GM21528 (cell line): ENCODE measurements around the gene NHERF1.

Experiments used
- ATAC-seq: cut with Tn5 transposase; IDR thresholded peaks from one replicate; pipeline ENCODE4 v1.9.1; 2021; ENCODE audit warnings: mild to moderate bottlenecking, moderate library complexity; ENCODE audit not compliant: unreplicated experiment, low FRiP score

The NHERF1 gene

GRCh38 chr17:74764751-74765286 lies 16.4 kb downstream of the NHERF1 start:
- ATAC-seq = no peak

DNA sequence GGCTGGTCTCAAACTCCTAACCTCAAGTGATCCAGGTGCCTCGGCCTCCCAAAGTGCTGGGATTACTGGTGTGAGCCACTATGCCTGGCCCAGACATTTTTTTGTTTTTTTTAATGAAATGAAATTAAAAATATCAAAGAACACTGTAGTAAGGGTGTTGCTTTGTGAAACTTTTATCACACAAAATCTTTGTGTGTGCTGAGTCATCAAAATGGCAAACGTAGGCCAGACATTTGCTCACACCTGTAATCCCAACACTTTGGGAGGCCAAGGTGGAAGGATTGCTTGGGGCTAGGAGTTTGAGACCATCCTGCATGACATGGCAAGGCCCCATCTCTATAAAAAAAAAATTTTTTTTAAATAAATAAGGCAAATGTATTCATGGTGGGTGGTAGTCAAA lies 18.0 kb downstream of the NHERF1 start:
- no peak for ATAC-seq

- no peak for ATAC-seq
Measured at GRCh38 chr17:74767111-74767516, 18.7 kb downstream of the NHERF1 start.

DNA sequence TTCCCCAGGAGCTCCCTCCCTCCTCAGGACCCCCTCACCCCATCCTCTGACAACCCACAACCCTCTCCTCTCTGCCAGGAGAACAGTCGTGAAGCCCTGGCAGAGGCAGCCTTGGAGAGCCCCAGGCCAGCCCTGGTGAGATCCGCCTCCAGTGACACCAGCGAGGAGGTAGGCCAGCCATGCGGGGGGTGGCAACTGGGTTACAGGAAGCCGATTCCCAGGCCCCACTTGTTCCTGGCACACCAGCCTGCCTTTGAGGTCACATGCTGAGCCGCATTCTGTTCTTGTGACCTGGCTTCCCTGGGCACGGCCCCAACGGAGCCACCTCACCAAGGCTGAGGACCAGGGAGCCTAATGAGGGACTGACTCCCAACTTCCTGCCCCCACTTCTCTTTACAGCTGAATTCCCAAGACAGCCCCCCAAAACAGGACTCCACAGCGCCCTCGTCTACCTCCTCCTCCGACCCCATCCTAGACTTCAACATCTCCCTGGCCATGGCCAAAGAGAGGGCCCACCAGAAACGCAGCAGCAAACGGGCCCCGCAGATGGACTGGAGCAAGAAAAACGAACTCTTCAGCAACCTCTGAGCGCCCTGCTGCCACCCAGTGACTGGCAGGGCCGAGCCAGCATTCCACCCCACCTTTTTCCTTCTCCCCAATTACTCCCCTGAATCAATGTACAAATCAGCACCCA lies 19.8 kb downstream of the NHERF1 start:
- no peak for ATAC-seq

DNA sequence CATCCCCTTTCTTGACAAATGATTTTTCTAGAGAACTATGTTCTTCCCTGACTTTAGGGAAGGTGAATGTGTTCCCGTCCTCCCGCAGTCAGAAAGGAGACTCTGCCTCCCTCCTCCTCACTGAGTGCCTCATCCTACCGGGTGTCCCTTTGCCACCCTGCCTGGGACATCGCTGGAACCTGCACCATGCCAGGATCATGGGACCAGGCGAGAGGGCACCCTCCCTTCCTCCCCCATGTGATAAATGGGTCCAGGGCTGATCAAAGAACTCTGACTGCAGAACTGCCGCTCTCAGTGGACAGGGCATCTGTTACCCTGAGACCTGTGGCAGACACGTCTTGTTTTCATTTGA lies 20.3 kb downstream of the NHERF1 start:
- ATAC-seq = no peak

GRCh38 chr17:74769266-74769855 lies 20.9 kb downstream of the NHERF1 start:
- ATAC-seq = no peak

- no peak for ATAC-seq
Measured at GRCh38 chr17:74769856-74770497, 21.5 kb downstream of the NHERF1 start.

DNA sequence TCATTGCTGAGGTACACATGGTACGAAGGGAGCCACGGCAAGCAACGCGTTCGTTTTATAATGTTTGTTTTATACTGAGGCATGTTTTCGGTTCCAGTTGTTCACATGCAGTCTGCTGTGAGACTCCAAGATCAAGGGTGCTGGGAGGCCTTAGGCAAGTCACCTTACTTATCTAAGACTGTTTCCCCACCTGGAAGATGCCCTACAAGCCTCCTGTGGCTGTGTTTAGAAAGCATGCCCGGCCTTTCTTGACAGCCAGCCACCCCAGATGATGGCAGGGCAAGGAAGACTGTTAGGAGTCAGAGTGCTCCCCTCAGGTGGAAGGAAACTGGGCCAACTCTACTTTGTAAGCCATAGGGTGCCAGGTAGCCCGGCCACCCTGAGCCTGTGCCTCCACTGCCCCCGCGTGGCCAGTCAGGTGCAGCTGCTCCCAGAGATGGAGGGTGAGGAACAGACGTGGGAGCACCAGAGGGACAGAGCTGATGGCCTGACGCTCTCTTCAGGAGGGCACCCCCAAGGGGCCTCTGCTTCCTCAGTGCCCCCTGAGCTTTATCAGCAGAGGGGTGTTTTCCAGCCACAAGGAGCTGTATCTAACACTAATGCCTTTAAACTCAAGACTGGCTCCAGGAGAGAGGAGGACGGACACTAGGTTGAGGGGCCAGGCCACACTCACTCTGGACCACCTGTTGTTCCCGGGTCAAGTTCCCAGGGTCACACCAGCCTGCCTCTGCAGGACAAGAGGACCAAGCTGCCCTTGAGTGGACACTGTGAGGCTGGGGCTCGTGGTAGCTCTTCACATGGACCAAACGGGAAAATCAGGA lies 22.3 kb downstream of the NHERF1 start:
- ATAC-seq = no peak

GRCh38 chr17:74771319-74771914 lies 23.0 kb downstream of the NHERF1 start:
- no peak for ATAC-seq

GRCh38 chr17:74772053-74772452 lies 23.6 kb downstream of the NHERF1 start:
- ATAC-seq = no peak

DNA sequence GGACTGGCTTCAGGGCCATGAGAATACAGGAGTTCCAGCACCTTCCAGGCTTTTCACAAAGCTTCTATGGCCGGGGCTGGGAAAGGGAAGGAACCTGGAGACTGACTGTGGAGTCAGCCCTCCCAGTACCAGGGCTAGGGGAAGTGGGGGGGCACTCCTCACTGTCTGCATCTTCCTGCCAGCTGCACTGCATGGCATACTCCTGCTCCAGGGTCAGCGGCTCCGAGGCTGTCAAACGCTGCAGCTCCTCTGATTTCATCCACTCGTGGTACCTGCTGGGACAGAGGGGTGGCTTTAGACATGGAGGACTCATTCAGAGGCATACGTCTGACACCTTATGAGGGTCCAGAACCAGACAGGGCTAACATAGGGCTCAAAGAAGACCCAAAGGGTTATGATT lies 25.0 kb downstream of the NHERF1 start:
- no peak for ATAC-seq

- ATAC-seq = no peak
Measured at GRCh38 chr17:74773871-74774286, 25.5 kb downstream of the NHERF1 start.

DNA sequence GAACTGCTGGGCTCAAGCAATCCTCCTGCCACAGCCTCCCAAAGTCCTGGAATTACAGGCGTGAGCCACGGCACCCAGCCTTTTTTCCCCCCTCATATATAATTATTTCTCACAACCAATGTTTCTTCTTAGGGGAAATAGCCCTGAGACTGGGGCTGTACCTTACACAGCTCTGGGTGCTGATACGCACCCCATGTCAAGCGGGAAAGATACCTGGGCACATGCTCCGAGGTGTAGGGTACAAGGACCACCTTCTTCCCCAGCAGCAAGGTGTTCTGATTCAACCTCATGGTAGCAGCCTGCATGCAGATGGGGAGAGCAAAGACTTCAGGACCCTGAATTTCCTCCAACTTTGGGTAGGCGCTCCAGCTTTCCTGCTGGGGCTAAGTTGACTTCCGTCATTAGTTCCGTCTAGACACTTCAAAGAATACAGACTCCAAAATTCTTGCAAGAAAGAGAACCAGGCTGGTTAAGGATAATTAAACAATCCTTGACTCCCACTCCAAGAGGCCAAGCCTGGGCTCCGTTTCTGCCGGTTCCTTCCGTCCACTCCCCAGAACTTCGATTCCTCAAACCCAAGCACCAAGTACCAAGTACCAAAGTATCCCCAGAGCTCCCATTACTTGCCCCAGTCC lies 27.1 kb downstream of the NHERF1 start:
- no peak for ATAC-seq

DNA sequence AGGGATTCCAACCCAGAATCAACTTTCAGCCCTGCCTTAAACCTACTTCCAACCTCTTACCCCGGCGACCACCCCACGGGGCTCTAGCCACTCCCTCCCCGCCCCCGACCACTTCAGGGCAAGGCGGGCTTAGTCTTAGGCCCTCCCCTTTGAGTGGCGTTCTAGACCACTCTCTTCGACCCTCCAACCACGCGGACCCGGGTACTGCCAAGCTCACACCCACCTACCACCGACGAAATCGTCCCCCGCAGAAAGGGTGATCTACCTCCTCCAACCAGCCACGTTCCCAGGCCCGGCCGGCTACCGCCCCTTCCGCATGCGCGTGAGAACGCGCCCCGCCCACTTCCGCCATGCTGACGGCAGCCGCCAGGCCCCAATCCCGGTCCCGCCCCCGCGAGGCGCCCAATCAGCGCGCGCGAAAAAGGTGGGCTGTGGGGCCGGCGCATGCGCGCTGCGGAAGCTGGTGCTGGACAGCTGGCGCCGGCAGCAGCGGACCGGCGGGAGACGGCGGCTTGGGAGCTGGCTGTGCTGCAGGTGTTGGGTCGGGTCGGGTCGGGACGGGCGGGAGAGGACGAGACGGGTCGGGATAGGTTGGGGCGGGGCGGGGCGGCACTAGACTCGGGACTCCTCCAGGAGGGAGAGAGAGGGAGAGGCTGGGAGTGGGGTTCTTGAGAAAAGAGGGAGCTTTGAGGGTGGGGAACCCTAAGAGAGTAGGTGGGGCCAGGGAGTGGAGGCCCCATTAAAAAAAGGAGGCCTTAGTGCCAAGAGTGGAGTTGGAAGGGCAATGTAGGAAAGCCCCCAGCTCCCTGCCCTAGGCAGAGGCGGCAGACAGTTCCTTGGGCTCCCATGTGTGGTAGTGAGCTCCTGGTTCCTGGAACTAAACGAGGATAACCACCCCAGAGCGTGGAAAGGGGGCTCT lies 27.9 kb downstream of the NHERF1 start, which contains the start of gene NAT9:
NAT9 (minus strand) TSS at position 302 of the 919 bp plus-strand sequence. CDS start 647 bp downstream, outside the sequence.
- peak; percentile 71 for ATAC-seq

DNA sequence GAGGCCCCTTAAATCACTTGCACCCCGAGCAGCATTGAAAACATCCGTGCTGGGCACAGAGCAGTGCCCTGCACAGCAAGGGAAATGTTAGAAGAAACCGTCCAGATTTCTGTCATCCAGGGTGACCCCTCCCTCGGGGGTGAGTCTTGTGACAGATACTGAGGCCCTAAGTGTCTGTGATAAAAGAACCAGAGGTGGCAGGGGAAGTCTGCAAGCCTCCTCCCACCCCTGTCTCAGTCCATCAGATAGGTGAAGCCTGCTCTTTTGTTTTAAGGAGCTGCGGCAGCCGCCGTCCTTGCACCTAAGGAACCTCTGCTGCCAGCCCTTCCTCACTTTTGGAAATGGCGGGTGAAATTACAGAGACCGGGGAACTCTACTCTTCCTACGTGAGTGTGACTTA lies 28.6 kb downstream of the NHERF1 start:
- ATAC-seq = no peak

DNA sequence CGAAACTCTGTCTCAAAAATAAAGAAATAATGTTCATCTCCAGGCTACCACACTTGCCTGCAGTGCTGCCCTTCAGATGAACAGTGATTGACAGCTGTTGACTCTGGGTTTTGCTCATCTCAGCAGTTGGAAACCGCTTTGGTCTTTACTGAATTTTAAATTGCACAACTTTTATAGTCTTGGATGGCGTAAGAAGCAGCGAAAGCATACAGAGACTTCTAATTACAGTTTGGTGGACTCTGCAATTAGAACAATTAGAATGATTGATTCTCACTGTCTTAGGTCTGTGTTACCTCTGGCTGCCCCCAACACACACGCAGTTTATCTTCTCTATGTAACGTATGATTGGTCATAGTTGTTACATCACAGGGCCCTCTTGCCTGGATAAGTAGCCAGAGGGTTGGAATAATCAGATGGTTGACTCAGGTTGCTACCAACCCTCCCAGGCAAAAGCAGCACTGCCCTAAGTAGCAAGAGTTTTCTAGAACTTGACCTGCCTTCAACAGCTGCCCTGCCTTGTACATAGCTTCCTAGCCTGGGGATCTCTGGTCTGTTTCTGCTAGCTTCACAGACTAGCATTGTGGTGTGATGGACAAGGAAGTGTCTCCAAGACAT lies 29.6 kb downstream of the NHERF1 start:
- no peak for ATAC-seq

DNA sequence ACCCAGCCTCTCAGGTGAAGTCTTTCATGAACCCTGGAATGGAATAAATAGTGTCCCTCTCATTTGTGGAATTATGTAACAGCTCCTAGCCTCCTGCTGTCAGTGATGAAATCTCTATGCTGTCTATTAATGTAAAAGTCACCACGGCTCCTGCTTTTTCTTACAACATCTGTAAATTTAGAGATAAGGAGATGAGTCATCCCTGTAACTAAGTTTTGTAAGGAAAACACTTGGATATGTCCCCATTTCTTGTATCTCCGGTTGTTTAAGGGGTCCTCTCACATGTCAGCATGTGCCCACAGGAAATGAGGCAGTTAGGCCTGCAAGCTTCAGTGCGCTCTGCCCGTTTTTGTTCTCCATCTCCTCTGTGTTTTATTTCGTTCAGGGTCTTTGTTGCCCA lies 30.5 kb downstream of the NHERF1 start:
- ATAC-seq = no peak

DNA sequence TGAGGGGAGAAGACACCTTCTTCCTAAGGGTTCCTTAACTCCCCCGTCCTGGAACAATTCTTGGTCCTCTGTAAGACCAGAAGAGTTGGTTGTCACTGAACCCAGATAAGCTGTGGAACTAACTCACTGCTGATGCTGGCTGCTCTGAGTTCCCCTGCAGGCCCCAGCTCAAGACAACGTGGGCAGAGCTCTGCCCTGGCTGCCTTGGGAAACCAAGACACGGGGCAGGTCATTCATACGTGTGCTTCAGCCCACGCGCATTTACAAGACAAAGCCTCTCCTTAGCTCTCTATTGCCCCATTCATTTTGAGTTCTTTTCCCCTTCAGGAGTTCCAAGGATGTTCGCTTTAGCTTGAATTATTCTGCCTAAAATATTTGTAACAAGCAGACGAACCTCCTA lies 31.1 kb downstream of the NHERF1 start:
- ATAC-seq = peak; percentile 4
